Right hindlimb (tissue), 1 donor: ENCODE results near the gene CENPA.
"Not testable (repeated sequence)": the region's sequence is repeated elsewhere in the genome, so short reads cannot be mapped to it uniquely, and the experiment has no call there.

ENCODE experiments used
- DNase-seq: peaks from one replicate; pipeline ENCODE4 v3.0.0-alpha.2; 2018

Gene CENPA

DNA sequence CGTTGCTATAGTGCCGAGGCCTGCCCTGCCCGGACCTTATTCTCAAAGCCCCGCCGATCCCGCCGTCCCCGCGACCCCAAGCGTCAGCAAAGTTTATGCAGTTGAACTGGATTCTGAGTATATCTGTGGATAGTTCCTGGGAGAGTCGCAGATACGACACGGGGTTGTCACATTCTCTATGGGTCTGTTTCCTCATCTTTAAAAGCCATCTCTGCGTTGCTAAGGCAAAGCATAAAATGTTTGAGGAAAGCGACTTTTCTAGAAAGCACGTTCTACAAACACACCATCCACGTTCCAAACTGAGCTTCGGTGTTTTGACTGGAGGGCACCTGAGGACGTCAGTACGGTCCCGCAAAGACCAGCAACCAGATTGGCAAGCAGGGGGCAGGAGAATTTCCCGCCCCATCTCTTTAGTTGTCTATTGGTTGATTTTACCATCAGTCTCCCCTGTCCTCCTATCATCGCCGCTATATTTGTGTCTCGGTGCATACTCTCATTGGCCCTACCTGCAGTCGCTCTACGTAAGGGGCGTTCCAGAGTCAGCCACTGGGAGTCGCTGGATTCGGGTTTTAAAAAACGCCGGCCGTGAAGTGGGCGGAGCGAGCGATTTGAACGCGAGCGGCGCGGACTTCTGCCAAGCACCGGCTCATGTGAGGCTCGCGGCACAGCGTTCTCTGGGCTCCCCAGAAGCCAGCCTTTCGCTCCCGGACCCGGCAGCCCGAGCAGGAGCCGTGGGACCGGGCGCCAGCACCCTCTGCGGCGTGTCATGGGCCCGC lies at the start of gene CENPA:
CENPA (plus strand) TSS at position 626 of the 776 bp plus-strand sequence; CDS start at position 767, 141 bp downstream.
- peak; percentile 99 for DNase-seq

- no peak for DNase-seq
Observed at GRCh38 chr2:26737221-26737620, 48.6 kb upstream of the CENPA start.

GRCh38 chr2:26738481-26738880 lies 47.4 kb upstream of the CENPA start:
- no peak for DNase-seq

GRCh38 chr2:26739514-26739913 lies 46.3 kb upstream of the CENPA start:
- DNase-seq, result no peak

DNA sequence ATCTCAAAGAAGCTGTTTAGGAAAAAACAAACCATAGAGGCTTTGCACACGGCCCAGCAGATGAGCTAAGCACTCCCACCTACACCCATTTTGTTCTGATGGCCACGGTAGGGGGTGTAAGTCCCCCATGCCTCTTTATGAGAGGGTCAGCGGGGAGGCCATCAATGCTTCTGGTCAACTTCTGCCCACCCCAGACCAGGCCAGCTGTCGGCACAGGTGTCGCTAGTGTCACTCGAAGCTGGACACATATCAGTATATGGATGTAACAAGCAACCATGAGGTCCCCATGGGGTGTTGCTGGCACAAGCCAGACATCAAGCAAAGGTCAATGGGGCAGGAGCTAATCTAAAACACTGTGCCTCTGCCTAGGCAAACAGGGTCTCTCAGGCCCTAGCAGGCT lies 45.5 kb upstream of the CENPA start:
- no peak for DNase-seq

DNA sequence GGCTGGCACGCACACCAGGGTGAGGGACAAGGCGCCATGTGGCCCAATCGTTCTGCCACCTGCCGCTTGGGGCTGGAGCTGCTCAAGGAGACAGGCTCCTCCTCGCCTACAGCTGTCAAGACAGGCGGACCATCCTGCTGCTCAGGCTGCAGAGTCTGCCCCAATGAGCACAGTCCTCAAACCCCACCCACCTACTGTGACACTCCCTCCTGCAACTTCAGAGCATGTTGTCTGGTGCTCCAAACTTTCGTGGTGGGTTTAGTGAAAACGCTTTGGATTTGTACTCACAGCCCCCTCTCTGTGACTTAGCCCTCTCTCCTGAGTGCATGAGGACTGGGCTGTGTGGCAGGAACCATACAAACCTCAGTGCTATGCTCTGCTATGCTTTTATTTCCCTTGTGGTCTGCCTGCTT lies 45.0 kb upstream of the CENPA start:
- DNase-seq, result peak; percentile 50

- DNase-seq, result peak; percentile 51
Observed at GRCh38 chr2:26742048-26742770, 43.6 kb upstream of the CENPA start.

GRCh38 chr2:26743852-26744251 lies 42.0 kb upstream of the CENPA start:
- DNase-seq, result no peak

DNA sequence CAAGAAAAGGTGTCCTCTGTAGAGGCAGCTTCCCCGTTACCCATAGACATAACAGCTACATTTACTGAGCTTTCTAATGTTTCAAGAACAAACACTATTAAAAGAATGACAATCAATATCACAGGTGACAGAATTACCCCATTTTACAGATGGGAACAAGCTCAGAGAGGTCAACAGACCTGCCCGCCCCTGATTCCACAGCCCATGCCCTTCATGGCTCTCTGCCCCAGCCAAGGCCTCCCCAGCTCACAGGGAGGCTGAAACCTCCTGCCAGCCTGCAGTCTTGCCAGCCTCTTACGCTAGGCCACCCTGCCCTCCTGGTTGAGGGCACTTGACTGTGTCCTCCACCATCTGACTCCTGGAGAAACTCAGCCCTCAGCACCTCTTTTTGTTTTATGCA lies 40.9 kb upstream of the CENPA start:
- DNase-seq, result no peak

- DNase-seq, result peak; percentile 80
Observed at GRCh38 chr2:26745609-26746327, 40.1 kb upstream of the CENPA start.

DNA sequence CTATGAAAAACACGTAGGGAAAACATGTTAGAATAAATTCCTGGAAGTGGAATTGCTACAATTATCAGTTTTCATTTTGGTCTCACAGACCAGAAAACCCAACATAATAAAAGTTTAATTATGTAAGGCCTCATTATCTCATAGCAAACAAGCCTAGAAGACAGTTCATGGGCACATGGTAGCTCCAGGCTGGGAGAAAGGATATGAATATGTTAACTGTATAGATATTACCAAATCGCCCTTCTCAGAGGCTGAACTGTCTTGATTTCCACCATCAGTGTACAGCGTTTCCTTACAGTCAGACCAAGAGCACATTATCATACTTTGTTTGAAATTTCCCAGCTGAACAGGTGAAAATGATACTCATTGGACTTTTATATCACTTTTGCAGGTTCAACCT lies 38.9 kb upstream of the CENPA start:
- no peak for DNase-seq

DNA sequence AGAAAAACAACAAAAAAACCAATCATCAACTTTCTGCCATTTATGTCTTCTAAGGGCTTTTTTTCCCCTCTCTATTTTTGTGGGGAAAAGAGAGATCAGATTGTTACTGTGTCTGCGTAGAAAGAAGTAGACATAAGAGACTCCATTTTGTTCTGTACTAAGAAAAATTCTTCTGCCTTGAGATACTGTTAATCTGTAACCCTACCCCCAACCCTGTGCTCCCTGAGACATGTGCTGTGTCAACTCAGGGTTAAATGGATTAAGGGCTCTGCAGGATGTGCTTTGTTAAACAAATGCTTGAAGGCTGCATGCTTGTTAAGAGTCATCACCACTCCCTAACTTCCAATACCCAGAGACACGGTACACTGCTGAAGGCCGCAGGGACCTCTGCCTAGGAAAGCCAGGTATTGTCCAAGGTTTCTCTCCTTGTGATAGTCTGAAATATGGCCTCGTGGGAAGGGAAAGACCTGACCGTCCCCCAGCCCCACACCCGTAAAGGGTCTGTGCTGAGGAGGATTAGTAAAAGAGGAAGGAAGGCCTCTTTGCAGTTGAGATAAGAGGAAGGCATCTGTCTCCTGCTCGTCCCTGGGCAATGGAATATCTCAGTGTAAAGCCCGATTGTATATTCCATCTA lies 36.0 kb upstream of the CENPA start:
- not testable (repeated sequence) for DNase-seq

- DNase-seq, result not testable (repeated sequence)
Observed at GRCh38 chr2:26750467-26750866, 35.4 kb upstream of the CENPA start.

DNA sequence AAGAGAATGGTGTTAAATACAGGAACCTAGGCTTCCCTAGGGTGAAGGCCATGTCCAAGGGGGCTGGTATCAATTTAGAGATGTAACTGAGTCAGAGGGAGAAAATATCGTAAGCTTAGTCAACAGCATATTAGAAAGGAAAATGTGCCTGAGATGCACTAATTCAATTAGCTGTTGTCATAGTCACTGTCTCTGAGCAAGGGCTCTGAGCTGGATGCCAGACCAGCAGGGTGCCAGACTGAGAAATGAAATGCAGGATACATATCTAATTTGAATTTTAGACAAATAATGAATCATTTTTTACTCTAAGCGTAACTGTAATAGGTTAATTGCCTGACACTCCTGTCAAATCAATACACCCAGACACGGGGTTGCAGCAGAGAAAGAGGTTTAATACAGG lies 33.2 kb upstream of the CENPA start:
- DNase-seq, result no peak

- DNase-seq, result no peak
Observed at GRCh38 chr2:26754539-26754938, 31.3 kb upstream of the CENPA start.

GRCh38 chr2:26754972-26755670 lies 30.7 kb upstream of the CENPA start:
- DNase-seq, result no peak

DNA sequence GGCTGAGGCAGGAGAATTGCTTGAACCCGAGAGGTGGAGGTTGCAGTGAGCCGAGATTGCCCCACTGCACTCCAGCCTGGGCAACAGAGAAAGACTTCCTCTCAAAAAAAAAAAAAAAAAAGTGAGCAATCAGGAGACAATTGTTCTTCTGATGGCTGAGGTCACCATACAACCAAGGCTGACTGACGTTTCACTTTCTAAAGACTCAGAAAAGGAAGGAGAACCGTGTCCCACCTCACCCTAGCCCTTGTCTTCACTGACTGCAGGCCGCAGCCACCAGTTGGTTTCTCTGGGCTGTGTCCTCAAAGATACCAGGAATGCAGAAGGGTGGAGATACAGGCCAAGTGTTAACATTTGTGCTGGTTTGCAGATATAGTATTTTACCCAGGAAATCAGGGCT lies 29.5 kb upstream of the CENPA start:
- DNase-seq, result no peak

GRCh38 chr2:26757873-26758789 lies 27.7 kb upstream of the CENPA start:
- DNase-seq, result no peak

GRCh38 chr2:26758790-26759321 lies 27.0 kb upstream of the CENPA start:
- DNase-seq, result no peak

- DNase-seq, result no peak
Observed at GRCh38 chr2:26759845-26760244, 26.0 kb upstream of the CENPA start.

DNA sequence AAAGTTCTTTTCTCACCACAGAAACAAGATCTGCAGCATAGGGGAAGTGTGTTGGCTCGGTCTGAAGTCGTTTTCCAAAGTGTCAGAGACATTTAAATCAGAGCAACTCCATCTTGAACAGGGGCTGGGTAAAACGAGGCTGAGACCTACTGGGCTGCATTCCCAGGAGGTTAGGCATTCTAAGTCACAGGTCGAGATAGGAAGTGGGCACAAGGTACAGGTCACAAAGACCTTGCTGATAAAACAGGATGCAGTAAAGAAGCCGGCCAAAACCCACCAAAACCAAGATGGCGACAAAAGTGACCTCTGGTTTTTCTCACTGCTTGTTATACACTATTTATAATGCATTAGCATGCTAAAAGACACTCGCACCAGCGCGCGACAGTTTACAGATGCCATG lies 24.9 kb upstream of the CENPA start:
- DNase-seq, result not testable (repeated sequence)
